Measurements from ENCODE around the gene ZNF451. TPM values are rescaled to one million over a fixed set of nuclear protein-coding genes. Genes with fewer than 3 reads are reported as not detected.

Gene ZNF451
- total and polyA plus RNA-seq, 2 donors (not counting 3 experiments of a cell fraction or from before 2014, with no cell fraction given): 9.9 to 64.4 TPM

GRCh38 chr6:57216235-57217101 is 126.5 kb downstream of the ZNF451 start:
- Histone ChIP-seq H3K36me3 (ENCODE audit: control insufficient read depth in 2 of 2, extremely low read depth in 1 of 2, insufficient read depth in 2 of 2, low read length in 2 of 2) (no peaks in the 10 kb centered on the region), H3K79me2 (ENCODE audit: control insufficient read depth, insufficient read depth, low read length) (peaks cover 51% of the 10 kb centered on the region), H2AFZ (ENCODE audit: low read depth, low read length) (no peak overlapping the region), H3K9me1 (replicated peaks; ENCODE audit: control insufficient read depth, extremely low read depth, insufficient read depth, low read length) (no peaks in the 10 kb centered on the region), H4K20me1 (replicated peaks; ENCODE audit: control insufficient read depth, extremely low read depth, insufficient read depth, low read length) (no peaks in the 10 kb centered on the region), H3K4me1 (ENCODE audit: control insufficient read depth, extremely low read depth, insufficient read depth, low read length) (peaks cover 11% of the 10 kb centered on the region), H3K4me2 (ENCODE audit: insufficient read depth, low read length) (no peak overlapping the region), H3K9ac (replicated peaks; ENCODE audit: extremely low read depth, insufficient read depth, low read length) (no peak overlapping the region), H3K27ac (ENCODE audit: insufficient read depth, low read depth, low read length) (no peak overlapping the region), H3K9me3 (replicated peaks; ENCODE audit: control insufficient read depth, insufficient read depth, low read length) (no peaks in the 10 kb centered on the region), H3K27me3 (ENCODE audit: control insufficient read depth in 2 of 2, insufficient read depth in 2 of 2, low read length in 2 of 2) (no peaks in the 10 kb centered on the region), H3K4me3 (replicated peaks in 1 of 3; ENCODE audit: insufficient read depth in 1 of 3, low read depth in 1 of 3, low read length in 3 of 3) (no peak overlapping the region)
- dilution Hi-C loops (cut with MboI; ENCODE audit: extremely low pct_ligation_motif_present, low sequenced_read_pairs): no loop called here
- FAIRE-seq: no peak
- intact Hi-C loops (cut with micrococcal nuclease): no loop called here
- DNase-seq (ENCODE audit: low read depth, low spot score): no peak
- CTCF ChIA-PET: no interaction called here
- no peak for TF ChIP-seq CTCF (IDR thresholded peaks at IDR 0.05; ENCODE audit: extremely low read depth in 1 of 2, insufficient read depth in 1 of 2, low read depth in 1 of 2, low read length in 2 of 2)
- no peak for TF ChIP-seq FOS (IDR thresholded peaks at IDR 0.05; ENCODE audit: borderline replicate concordance, insufficient read depth, low read length)
- TF ChIP-seq EZH2 (IDR thresholded peaks at IDR 0.05; ENCODE audit: borderline replicate concordance, low read depth, low read length, severe bottlenecking): no peak
- TF ChIP-seq POLR2AphosphoS5 (IDR thresholded peaks at IDR 0.05; ENCODE audit: insufficient read depth, low read depth, low read length): no peak
- no peak for TF ChIP-seq POLR2A (IDR thresholded peaks at IDR 0.05; ENCODE audit: low read depth, low read length)
- no peak for TF ChIP-seq MYC (IDR thresholded peaks at IDR 0.05; ENCODE audit: low read depth, low read length)
- TF ChIP-seq GATA2 (IDR thresholded peaks at IDR 0.05; ENCODE audit: insufficient read depth, insufficient read length, low read depth, low read length): no peak
- TF ChIP-seq JUN (IDR thresholded peaks at IDR 0.05; ENCODE audit: borderline replicate concordance, insufficient read depth, insufficient read length, low read depth): no peak
- TF ChIP-seq, protein P1, sequence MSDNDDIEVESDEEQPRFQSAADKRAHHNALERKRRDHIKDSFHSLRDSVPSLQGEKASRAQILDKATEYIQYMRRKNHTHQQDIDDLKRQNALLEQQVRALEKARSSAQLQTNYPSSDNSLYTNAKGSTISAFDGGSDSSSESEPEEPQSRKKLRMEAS (IDR thresholded peaks at IDR 0.05; ENCODE audit: insufficient read depth, insufficient read length): no peak
- BruUV-seq (replicated peaks): no TSS peak
- POLR2A ChIA-PET: no interaction called here
